Esophagus muscularis mucosa (tissue), 4 donors: ENCODE results near the gene UNC13A. TPM values are rescaled to one million over a fixed set of nuclear protein-coding genes. Genes with fewer than 3 reads are reported as not detected.
"Not testable (repeated sequence)": the region's sequence is repeated elsewhere in the genome, so short reads cannot be mapped to it uniquely, and the experiment has no call there.

Experiments
- DNase-seq: peaks from one replicate; pipeline ENCODE4 v3.0.0-alpha.2; 2017; ENCODE audit errors: extremely low spot score
- H3K27ac ChIP-seq, 4 donors: fragments of 200-600 bp; sonication (generic); replicated peaks in 1 of 4; 1 replicate in 3 of 4; 2 replicates in 1 of 4; pipeline ENCODE4 v1.5.1; 2016 to 2019; ENCODE audit warnings: mild to moderate bottlenecking in 1 of 4
- H3K27me3 ChIP-seq, 4 donors: fragments of 200-600 bp; sonication (generic); one replicate each; pipeline versions ENCODE4 v1.5.1 to v1.6.0; 2016 to 2019
- H3K36me3 ChIP-seq, 4 donors: fragments of 200-600 bp; sonication (generic); one replicate each; pipeline ENCODE4 v1.5.1; 2016 to 2019
- H3K4me1 ChIP-seq, 4 donors: fragments of 200-600 bp; sonication (generic); one replicate each; pipeline ENCODE4 v1.5.1; 2016 to 2019
- H3K4me3 ChIP-seq, 4 donors: fragments of 200-600 bp; sonication (generic); 1 replicate in 2 of 4; 2 replicates in 2 of 4; pipeline ENCODE4 v1.5.1; 2016 to 2019; ENCODE audit warnings: mild to moderate bottlenecking in 4 of 4, moderate library complexity in 1 of 4
- H3K9me3 ChIP-seq, 4 donors: fragments of 200-600 bp; sonication (generic); 1 replicate in 3 of 4; 2 replicates in 1 of 4; pipeline ENCODE4 v1.5.1; 2016 to 2019
- EP300 ChIP-seq: sonication (generic); formaldehyde crosslinking; IDR thresholded peaks from one replicate; pipeline ENCODE4 v1.6.1; 2017; ENCODE audit warnings: antibody characterized with exemption
- POLR2A ChIP-seq: fragments of 450-650 bp; IDR thresholded peaks from one replicate; pipeline ENCODE4 v1.6.1; 2017; ENCODE audit warnings: antibody characterized with exemption, moderate library complexity, mild to moderate bottlenecking, low read depth
- POLR2AphosphoS5 ChIP-seq, 2 donors: sonication (generic); formaldehyde crosslinking; IDR thresholded peaks; one replicate each; pipeline ENCODE4 v1.6.1; 2017; ENCODE audit warnings: antibody characterized with exemption in 2 of 2
- WGBS: methylation state at CpG from one replicate; pipeline ENCODE4 v1.1.5; 2018; 5-methylcytosine and 5-hydroxymethylcytosine counted together
- intact Hi-C: fragments of 100-400 bp; cut with DNase I; formaldehyde crosslinking; loops from one replicate; pipeline ENCODE4 v1.15.1; 2023
- total RNA-seq, 4 donors: library from RNA; depleted of rRNA; stranded (reverse); fragments of >200 nt; gene quantifications; one replicate each; pipeline versions ENCODE4 v1.1.0 to v1.2.1, GENCODE V29; 2016
- TF ChIP-seq, protein P1 (sequence below), 3 experiments: fragments of 200-600 bp in 2 of 3; fragments of 450-650 bp in 1 of 3; sonication (generic) in 2 of 3; IDR thresholded peaks; one replicate each; pipeline ENCODE4 v1.5.1; 2017 to 2019; ENCODE audit warnings: antibody characterized with exemption in 3 of 3, mild to moderate bottlenecking in 2 of 3, moderate library complexity in 1 of 3

UNC13A gene
- total RNA-seq, 4 donors from 2014 or later, result under 0.01 to 0.23 (median 0.18) TPM

GRCh38 chr19:17553256-17553655 lies 134.9 kb downstream of the UNC13A start:
- WGBS, result 25% methylated on average over 7 of the region's 7 CpGs

GRCh38 chr19:17552735-17553134 lies 135.4 kb downstream of the UNC13A start:
- H3K9me3 ChIP-seq, H3K36me3 ChIP-seq, DNase-seq, H3K27me3 ChIP-seq, H3K4me3 ChIP-seq, intact Hi-C loops: not testable (repeated sequence)
- 93% methylated on average over 4 of the region's 4 CpGs for WGBS
- H3K27ac ChIP-seq, result peak overlapping the region in 3 of 4 donors; percentile 43 to 69 (median 54)
- H3K4me1 ChIP-seq, result peaks cover 21 to 43% (median 35%) of the 10 kb centered on the region in 4 donors

More at GRCh38 chr19:17553256-17553655, 134.9 kb downstream of the UNC13A start:
- Histone ChIP-seq H3K27ac (peak overlapping the region; percentile 43 to 69 (median 57)), H3K4me3 (no peak overlapping the region), H3K36me3 (peaks cover 0 to 9% (median 4%) of the 10 kb centered on the region in 4 donors), H3K4me1 (peaks cover 21 to 45% (median 37%) of the 10 kb centered on the region in 4 donors), H3K27me3 (peaks cover 0 to 3% (median 0%) of the 10 kb centered on the region in 4 donors), H3K9me3 (no peaks in the 10 kb centered on the region)
- intact Hi-C loops, result no loop called here
- no peak for DNase-seq
- TF ChIP-seq, protein P1, sequence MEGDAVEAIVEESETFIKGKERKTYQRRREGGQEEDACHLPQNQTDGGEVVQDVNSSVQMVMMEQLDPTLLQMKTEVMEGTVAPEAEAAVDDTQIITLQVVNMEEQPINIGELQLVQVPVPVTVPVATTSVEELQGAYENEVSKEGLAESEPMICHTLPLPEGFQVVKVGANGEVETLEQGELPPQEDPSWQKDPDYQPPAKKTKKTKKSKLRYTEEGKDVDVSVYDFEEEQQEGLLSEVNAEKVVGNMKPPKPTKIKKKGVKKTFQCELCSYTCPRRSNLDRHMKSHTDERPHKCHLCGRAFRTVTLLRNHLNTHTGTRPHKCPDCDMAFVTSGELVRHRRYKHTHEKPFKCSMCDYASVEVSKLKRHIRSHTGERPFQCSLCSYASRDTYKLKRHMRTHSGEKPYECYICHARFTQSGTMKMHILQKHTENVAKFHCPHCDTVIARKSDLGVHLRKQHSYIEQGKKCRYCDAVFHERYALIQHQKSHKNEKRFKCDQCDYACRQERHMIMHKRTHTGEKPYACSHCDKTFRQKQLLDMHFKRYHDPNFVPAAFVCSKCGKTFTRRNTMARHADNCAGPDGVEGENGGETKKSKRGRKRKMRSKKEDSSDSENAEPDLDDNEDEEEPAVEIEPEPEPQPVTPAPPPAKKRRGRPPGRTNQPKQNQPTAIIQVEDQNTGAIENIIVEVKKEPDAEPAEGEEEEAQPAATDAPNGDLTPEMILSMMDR (IDR thresholded peaks at IDR 0.05), result no peak
- TF ChIP-seq POLR2A, result no peak
- no peak for TF ChIP-seq EP300
- TF ChIP-seq POLR2AphosphoS5 (IDR thresholded peaks at IDR 0.05), result peak; percentile 69 to 83

Other genes with a start within 250 kb of the UNC13A start
- gene TMEM221, start 239.7 kb downstream of the UNC13A start, total RNA-seq, result under 1 TPM in 2 of 4 donors, not detected in 2; 0.26 to 0.75 TPM
- not detected for gene NXNL1, start 227.4 kb downstream of the UNC13A start, total RNA-seq
- 10 to 100 TPM; 15.9 to 26.1 (median 19.4) TPM for gene SLC27A1, start 217.8 kb downstream of the UNC13A start, total RNA-seq
- 10 to 100 TPM; 39.0 to 75.5 (median 49.9) TPM for gene PGLS, start 176.7 kb downstream of the UNC13A start, total RNA-seq
- gene COLGALT1, start 132.7 kb downstream of the UNC13A start, total RNA-seq, result 10 to 100 TPM; 54.2 to 92.6 (median 61.5) TPM
- 10 to 100 TPM; 24.1 to 50.9 (median 35.9) TPM for gene MAP1S, start 31.1 kb upstream of the UNC13A start, total RNA-seq
- 1 to 10 TPM; 1.6 to 2.9 (median 1.9) TPM for gene FCHO1, start 63.1 kb upstream of the UNC13A start, total RNA-seq
- gene B3GNT3, start 106.8 kb upstream of the UNC13A start, total RNA-seq, result under 1 TPM; 0.33 to 0.84 (median 0.62) TPM
- not detected for gene INSL3, start 133.2 kb upstream of the UNC13A start, total RNA-seq
- 1 to 10 TPM; 2.1 to 8.9 (median 3.4) TPM for gene JAK3, start 159.6 kb upstream of the UNC13A start, total RNA-seq
- gene RPL18A, start 171.6 kb upstream of the UNC13A start, total RNA-seq, result 1,000 to 10,000 TPM; 1,042 to 1,624 (median 1,374) TPM
- gene SLC5A5, start 183.6 kb upstream of the UNC13A start, total RNA-seq, result under 1 TPM in 1 of 4 donors, not detected in 3; 0.17 TPM
- gene CCDC124, start 244.7 kb upstream of the UNC13A start, total RNA-seq, result 10 to 100 TPM; 51.2 to 97.4 (median 74.3) TPM